ENCODE results near the gene NMD3. TPM values are rescaled to one million over a fixed set of nuclear protein-coding genes. Genes with fewer than 3 reads are reported as not detected.

The NMD3 gene
- polyA plus RNA-seq, 3 donors: 16.8 to 30.0 (median 20.7) TPM

DNA sequence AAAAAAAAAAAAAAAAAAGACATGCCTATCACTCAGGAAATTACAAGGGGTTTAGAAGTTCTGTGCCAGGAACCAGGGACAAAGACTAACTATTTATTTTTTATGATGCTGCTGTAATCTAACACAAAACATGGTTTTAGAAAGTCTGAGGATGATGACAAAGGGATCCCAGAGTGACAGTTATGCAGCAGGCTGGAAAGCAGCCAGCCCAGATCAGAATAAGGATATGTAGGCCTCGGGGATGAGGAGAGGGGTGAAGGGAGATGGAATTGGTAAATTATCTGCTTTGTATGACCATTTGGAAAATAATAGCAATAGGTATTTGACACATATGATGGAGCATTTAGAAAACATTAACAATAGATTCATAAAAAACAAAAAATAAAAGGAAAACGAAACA lies 34.1 kb upstream of the NMD3 start:
- H2AFZ ChIP-seq (ENCODE audit: insufficient read depth, low read depth, low read length, poor library complexity, severe bottlenecking): no peak overlapping the region
- WGBS (ENCODE audit: insufficient coverage): no CpG with 5 or more reads among the region's 2 CpGs
- no peaks in the 10 kb centered on the region for H3K9me3 ChIP-seq (replicated peaks in 1 of 2; ENCODE audit: control insufficient read depth in 1 of 2, insufficient read depth in 1 of 2, low read length in 2 of 2)
- DNase-seq: no peak
- Mint-ChIP-seq H3K36me3 (no peaks in the 10 kb centered on the region), H3K27me3 (ENCODE audit: low read depth in 3 of 3) (no peaks in the 10 kb centered on the region), H3K9me3 (no peaks in the 10 kb centered on the region), H3K4me3 (no peak overlapping the region), H3K4me1 (no peaks in the 10 kb centered on the region), H3K27ac (no peak overlapping the region)
- no peak overlapping the region for H3K4me2 ChIP-seq (replicated peaks; ENCODE audit: extremely low read depth, low read length, poor library complexity, severe bottlenecking)
- H3K36me3 ChIP-seq (replicated peaks in 1 of 2; ENCODE audit: control insufficient read depth in 1 of 2, insufficient read depth in 2 of 2, low read length in 2 of 2): no peaks in the 10 kb centered on the region
- H3K4me1 ChIP-seq (ENCODE audit: control insufficient read depth in 1 of 2, insufficient read depth in 2 of 2, low read length in 2 of 2): no peaks in the 10 kb centered on the region
- intact Hi-C loops (cut with micrococcal nuclease): no loop called here
- no peaks in the 10 kb centered on the region for H4K20me1 ChIP-seq (ENCODE audit: insufficient read depth, low read length)
- no peak overlapping the region for H3K27ac ChIP-seq (ENCODE audit: low read depth in 1 of 2, low read length in 2 of 2)
- no peak overlapping the region for H3K9ac ChIP-seq (ENCODE audit: insufficient read depth, low read length, poor library complexity, severe bottlenecking)
- no peaks in the 10 kb centered on the region for H3K27me3 ChIP-seq (ENCODE audit: control insufficient read depth in 2 of 2, insufficient read depth in 2 of 2, low read length in 2 of 2)
- H3K4me3 ChIP-seq (replicated peaks in 1 of 3; ENCODE audit: low read depth in 2 of 3, low read length in 3 of 3): no peak overlapping the region
- TF ChIP-seq, protein P1, sequence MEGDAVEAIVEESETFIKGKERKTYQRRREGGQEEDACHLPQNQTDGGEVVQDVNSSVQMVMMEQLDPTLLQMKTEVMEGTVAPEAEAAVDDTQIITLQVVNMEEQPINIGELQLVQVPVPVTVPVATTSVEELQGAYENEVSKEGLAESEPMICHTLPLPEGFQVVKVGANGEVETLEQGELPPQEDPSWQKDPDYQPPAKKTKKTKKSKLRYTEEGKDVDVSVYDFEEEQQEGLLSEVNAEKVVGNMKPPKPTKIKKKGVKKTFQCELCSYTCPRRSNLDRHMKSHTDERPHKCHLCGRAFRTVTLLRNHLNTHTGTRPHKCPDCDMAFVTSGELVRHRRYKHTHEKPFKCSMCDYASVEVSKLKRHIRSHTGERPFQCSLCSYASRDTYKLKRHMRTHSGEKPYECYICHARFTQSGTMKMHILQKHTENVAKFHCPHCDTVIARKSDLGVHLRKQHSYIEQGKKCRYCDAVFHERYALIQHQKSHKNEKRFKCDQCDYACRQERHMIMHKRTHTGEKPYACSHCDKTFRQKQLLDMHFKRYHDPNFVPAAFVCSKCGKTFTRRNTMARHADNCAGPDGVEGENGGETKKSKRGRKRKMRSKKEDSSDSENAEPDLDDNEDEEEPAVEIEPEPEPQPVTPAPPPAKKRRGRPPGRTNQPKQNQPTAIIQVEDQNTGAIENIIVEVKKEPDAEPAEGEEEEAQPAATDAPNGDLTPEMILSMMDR (IDR thresholded peaks at IDR 0.05): no peak
- H3K79me2 ChIP-seq (ENCODE audit: insufficient read depth, low read length): no peaks in the 10 kb centered on the region

DNA sequence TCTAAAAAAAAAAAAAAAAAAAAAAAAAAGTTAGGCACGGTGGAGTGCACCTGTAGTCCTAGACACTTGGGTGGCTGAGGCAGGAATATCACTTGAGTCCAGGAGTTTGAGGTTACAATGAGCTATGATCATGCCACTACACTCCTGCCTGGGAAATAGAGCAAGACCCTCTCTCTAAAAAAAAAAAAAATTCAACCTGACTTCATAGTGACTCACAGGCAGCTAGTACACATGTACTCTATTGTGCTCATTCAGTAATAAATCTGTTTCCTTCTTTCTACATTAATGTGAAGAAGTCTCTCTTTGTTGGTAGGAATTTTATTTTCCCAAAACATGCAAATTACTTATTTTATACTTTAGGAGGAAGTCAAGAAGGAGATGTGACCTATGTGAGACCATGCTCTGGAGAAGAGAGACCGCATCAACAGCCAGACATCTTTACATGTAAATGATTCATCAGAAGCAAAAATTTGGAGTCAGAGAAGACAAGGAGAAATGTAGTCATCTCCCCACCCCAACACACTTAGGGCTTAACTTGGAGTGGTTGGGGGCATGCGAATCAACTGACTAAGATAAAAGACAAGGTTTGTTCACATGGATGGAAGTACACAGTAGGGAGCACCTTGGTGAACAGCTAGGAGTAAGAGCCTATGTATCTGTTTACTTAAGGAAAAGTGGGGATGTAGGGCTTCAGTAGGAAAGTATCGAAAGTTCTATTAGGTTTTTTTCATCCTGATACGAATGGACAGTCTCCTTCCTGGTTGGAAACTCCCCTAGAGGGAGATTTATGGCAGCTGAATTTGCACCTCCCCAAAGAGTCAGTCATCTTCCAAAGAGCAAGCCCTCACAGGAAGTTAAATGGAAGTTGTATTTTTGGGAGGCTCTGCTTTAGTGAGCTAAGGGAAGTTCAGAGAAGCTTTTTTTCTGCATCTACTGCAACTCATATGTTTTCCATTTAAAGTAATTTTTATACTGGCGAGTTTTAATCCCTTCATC lies 23.0 kb upstream of the NMD3 start:
- Histone ChIP-seq H3K4me2 (replicated peaks; ENCODE audit: extremely low read depth, low read length, poor library complexity, severe bottlenecking) (no peak overlapping the region), H3K9ac (ENCODE audit: insufficient read depth, low read length, poor library complexity, severe bottlenecking) (no peak overlapping the region), H3K9me3 (replicated peaks in 1 of 2; ENCODE audit: control insufficient read depth in 1 of 2, insufficient read depth in 1 of 2, low read length in 2 of 2) (peaks cover 0 to 7% of the 10 kb centered on the region in 2 donors), H3K27ac (ENCODE audit: low read depth in 1 of 2, low read length in 2 of 2) (no peak overlapping the region), H3K27me3 (ENCODE audit: control insufficient read depth in 2 of 2, insufficient read depth in 2 of 2, low read length in 2 of 2) (no peaks in the 10 kb centered on the region), H3K4me1 (ENCODE audit: control insufficient read depth in 1 of 2, insufficient read depth in 2 of 2, low read length in 2 of 2) (no peaks in the 10 kb centered on the region), H4K20me1 (ENCODE audit: insufficient read depth, low read length) (no peaks in the 10 kb centered on the region), H3K36me3 (replicated peaks in 1 of 2; ENCODE audit: control insufficient read depth in 1 of 2, insufficient read depth in 2 of 2, low read length in 2 of 2) (no peaks in the 10 kb centered on the region), H3K4me3 (replicated peaks in 1 of 3; ENCODE audit: low read depth in 2 of 3, low read length in 3 of 3) (no peak overlapping the region), H2AFZ (ENCODE audit: insufficient read depth, low read depth, low read length, poor library complexity, severe bottlenecking) (no peak overlapping the region), H3K79me2 (ENCODE audit: insufficient read depth, low read length) (no peaks in the 10 kb centered on the region)
- no peak for DNase-seq
- intact Hi-C loops (cut with micrococcal nuclease): no loop called here
- WGBS (ENCODE audit: insufficient coverage): 100% methylated on average over 1 of the region's 6 CpGs
- peaks cover 7 to 20% (median 10%) of the 10 kb centered on the region in 7 donors for H3K9me3 Mint-ChIP-seq
- H3K27me3 Mint-ChIP-seq (ENCODE audit: low read depth in 3 of 3): no peaks in the 10 kb centered on the region
- H3K27ac Mint-ChIP-seq: no peak overlapping the region
- H3K4me1 Mint-ChIP-seq: peaks cover 5% of the 10 kb centered on the region
- H3K4me3 Mint-ChIP-seq: no peak overlapping the region
- TF ChIP-seq, protein P1 (IDR thresholded peaks at IDR 0.05): no peak
- H3K36me3 Mint-ChIP-seq: no peaks in the 10 kb centered on the region

All from CD14-positive monocyte (primary cell).